WERI-Rb-1 (cell line): ENCODE results near the gene ACADL.

Source experiments
- DNase-seq: peaks from one replicate; pipeline ENCODE4 v3.0.0-alpha.2; 2020
- H3K27ac ChIP-seq: fragments of 250-450 bp; sonication (Bioruptor Pico); 2 replicates; pipeline ENCODE4 v1.5.1; 2020; ENCODE audit warnings: mild to moderate bottlenecking, moderate library complexity
- H3K27me3 ChIP-seq: fragments of 250-450 bp; sonication (Bioruptor Pico); 2 replicates; pipeline ENCODE4 v1.5.1; 2021; ENCODE audit warnings: mild to moderate bottlenecking, low read depth, moderate library complexity; ENCODE audit not compliant: insufficient read depth, severe bottlenecking
- H3K36me3 ChIP-seq: fragments of 250-450 bp; sonication (Bioruptor Pico); 2 replicates; pipeline ENCODE4 v1.5.1; 2020; ENCODE audit warnings: mild to moderate bottlenecking, moderate library complexity
- H3K4me3 ChIP-seq: 2 replicates; pipeline ENCODE4 v1.5.1; 2011; ENCODE audit warnings: low read depth, mild to moderate bottlenecking, control low read depth, low read length
- H3K9me3 ChIP-seq: fragments of 250-450 bp; sonication (Bioruptor Pico); 2 replicates; pipeline ENCODE4 v1.5.1; 2021; ENCODE audit warnings: mild to moderate bottlenecking, moderate library complexity; ENCODE audit not compliant: severe bottlenecking
- CTCF ChIP-seq: IDR thresholded peaks from 2 replicates; pipeline ENCODE4 v1.5.1; 2011; ENCODE audit warnings: low read depth, mild to moderate bottlenecking, control low read depth, inconsistent platforms, low read length

The ACADL gene

GRCh38 chr2:210162466-210163124 is 62.7 kb downstream of the ACADL start:
- no peak for DNase-seq
- Histone ChIP-seq H3K4me3 (no peak overlapping the region), H3K27me3 (no peaks in the 10 kb centered on the region), H3K27ac (no peak overlapping the region), H3K36me3 (no peaks in the 10 kb centered on the region), H3K9me3 (no peaks in the 10 kb centered on the region)
- TF ChIP-seq CTCF: no peak

GRCh38 chr2:210159059-210159458 is 66.2 kb downstream of the ACADL start:
- Histone ChIP-seq H3K27me3 (no peaks in the 10 kb centered on the region), H3K9me3 (no peaks in the 10 kb centered on the region), H3K36me3 (peaks cover 6% of the 10 kb centered on the region), H3K4me3 (no peak overlapping the region), H3K27ac (no peak overlapping the region)
- DNase-seq: no peak
- TF ChIP-seq CTCF: no peak

DNA sequence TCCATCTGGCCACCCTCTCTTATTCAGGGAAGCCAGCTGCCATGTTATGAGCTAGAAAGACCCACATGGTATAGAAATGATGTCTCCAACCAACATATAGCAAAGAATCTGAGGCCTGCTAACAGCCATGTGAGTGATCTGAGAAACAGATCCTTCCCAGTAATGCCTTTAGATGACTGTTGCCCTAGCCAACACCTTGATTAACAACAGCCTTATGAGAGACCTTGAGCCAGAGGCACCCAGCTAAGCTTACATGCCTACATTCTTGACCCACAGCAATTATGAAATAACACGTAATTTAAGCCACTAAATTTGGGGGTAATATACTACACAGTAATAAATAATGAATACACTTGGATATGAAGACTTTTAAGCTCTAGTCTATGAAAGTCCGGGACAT is 67.0 kb downstream of the ACADL start:
- TF ChIP-seq CTCF: no peak
- DNase-seq: peak; percentile 36
- Histone ChIP-seq H3K27me3 (no peaks in the 10 kb centered on the region), H3K9me3 (no peaks in the 10 kb centered on the region), H3K4me3 (no peak overlapping the region), H3K36me3 (peaks cover 12% of the 10 kb centered on the region), H3K27ac (peak overlapping the region; percentile 74)

DNA sequence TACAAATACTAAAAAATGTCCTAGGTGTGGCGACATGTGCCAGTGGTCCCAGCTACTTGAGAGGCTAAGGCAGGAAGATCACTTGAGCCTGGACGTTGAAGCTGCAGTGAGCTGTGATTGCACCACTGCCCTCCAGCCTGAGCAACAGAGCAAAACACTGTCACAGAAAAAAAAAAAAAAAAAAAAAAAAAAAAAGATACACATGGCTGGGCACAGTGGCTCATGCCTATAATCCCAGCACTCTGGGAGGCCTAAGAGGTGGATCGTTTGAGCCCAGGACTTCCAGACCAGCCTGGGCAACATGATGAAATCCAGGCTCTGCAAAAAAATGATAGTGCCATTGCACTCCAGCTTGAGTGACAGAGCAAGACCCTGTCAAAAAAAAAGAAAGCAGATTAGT is 67.7 kb downstream of the ACADL start:
- DNase-seq: no peak
- H3K4me3 ChIP-seq: no peak overlapping the region
- no peak for TF ChIP-seq CTCF
- no peak overlapping the region; the same call in 1 of the 2 replicates for H3K27ac ChIP-seq
- no peaks in the 10 kb centered on the region for H3K27me3 ChIP-seq
- H3K9me3 ChIP-seq: no peaks in the 10 kb centered on the region
- H3K36me3 ChIP-seq: peaks cover 15% of the 10 kb centered on the region

DNA sequence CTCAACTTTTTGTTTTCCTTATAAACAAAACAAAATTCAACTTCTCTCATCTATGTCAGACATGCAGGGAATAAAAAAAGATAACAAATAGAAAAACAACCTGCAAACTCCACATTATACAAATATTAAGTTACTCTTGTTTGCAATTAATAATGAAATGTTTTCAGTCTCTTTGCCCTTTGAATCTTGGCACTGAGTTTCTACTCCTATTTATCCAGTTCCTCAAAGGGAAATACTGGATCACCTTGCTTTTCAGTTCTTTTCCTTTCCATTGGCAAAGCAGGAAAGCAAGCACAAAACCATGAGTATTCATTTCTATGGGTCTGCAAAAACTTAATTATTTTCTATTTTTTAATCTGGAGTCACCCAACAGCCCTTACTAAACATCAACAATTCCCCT is 77.6 kb downstream of the ACADL start:
- Histone ChIP-seq H3K4me3 (no peak overlapping the region), H3K9me3 (no peaks in the 10 kb centered on the region), H3K27ac (no peak overlapping the region), H3K27me3 (no peaks in the 10 kb centered on the region), H3K36me3 (peaks cover 38% of the 10 kb centered on the region)
- no peak for TF ChIP-seq CTCF
- DNase-seq: no peak
